ENCODE measurements around the gene GRAMD1A. TPM values are rescaled to one million over a fixed set of nuclear protein-coding genes. Genes with fewer than 3 reads are reported as not detected.

Gene GRAMD1A
- total and polyA plus RNA-seq, 9 of the 15 experiments (the other 6 are each of a cell fraction or from before 2014, with no cell fraction given) = 1.4 to 63.8 (median 38.5) TPM

DNA sequence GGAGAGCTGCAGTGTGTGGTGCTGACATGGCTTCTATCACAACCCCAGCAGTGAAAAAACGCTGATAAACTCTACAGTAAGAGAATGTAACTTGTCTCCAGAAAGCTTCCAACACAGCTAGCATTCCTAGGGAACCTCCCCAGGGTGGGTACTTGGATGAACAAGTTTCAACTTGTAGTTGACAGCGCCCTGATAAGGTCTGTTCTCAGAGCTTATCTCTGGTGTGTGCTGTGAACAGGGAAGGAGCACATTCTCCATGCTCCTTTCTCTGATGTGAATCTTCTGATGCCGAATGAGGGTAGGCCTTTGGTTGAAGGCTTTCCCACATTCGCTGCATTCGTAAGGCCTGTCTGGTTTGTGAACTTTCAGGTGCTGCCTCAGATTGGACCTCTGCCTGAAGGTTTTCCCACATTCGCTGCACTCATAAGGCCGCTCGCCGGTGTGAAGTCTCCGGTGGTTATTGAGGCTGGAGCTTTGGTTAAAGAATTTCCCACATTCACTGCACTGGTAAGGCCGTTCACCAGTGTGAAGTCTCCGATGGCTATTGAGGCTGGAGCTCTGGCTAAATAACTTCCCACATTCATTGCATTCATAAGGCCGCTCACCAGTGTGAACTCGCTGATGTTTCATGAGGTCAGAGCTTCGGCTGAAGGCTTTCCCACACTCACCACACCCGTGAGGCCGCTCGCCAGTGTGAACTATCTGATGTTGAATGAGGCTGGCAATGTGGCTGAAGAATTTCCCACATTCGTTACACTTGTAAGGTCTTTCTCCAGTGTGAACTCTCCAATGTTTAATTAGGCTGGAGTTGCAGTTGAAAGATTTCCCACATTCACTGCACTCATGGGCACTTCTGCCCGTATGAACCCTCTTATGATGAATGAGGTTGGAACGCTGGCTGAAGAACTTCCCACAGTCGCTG, 42.0 kb upstream of the GRAMD1A start:
- POLR2A ChIA-PET = no interaction called here
- H3K36me3 ChIP-seq (ENCODE audit: control insufficient read depth, insufficient read depth, low read length) = peaks cover 71% of the 10 kb centered on the region
- H3K4me1 ChIP-seq (replicated peaks in 1 of 2; ENCODE audit: control insufficient read depth in 2 of 2, insufficient read depth in 2 of 2, low read length in 2 of 2) = peaks cover 12 to 15% of the 10 kb centered on the region in 2 experiments; a peak in 4 of 5 replicates
- no peak overlapping the region for H2AFZ ChIP-seq (ENCODE audit: low read depth, low read length)
- H4K20me1 ChIP-seq (replicated peaks; ENCODE audit: control insufficient read depth, insufficient read depth, low read length) = no peaks in the 10 kb centered on the region
- H3K27ac ChIP-seq (ENCODE audit: extremely low read depth, low read depth, low read length) = no peak overlapping the region
- 87% methylated on average over 22 of the region's 22 CpGs for WGBS (ENCODE audit: insufficient coverage, low coverage, missing lambda C conversion rate)
- H3K79me2 ChIP-seq (ENCODE audit: control insufficient read depth, insufficient read depth, low read length) = peaks cover 38% of the 10 kb centered on the region
- no peak overlapping the region for H3K4me3 ChIP-seq
- no peak overlapping the region; the same call in 1 of the 2 replicates for H3K4me2 ChIP-seq (ENCODE audit: insufficient read depth, low read length)
- H3K9ac ChIP-seq (ENCODE audit: insufficient read depth in 1 of 2, low read depth in 2 of 2, low read length in 2 of 2) = no peak overlapping the region
- ATAC-seq (no peak), FAIRE-seq (no peak), DNase-seq (ENCODE audit: extremely low read depth in 1 of 4, low spot score in 3 of 4) (no peak)
- CTCF ChIA-PET (ENCODE audit: low intra/inter-chr PET ratio) = no interaction called here
- intact Hi-C loops (cut with micrococcal nuclease) = no loop called here
- peaks cover 69% of the 10 kb centered on the region for H3K9me3 ChIP-seq (replicated peaks; ENCODE audit: control insufficient read depth, insufficient read depth, low read depth, low read length)
- BruUV-seq (replicated peaks) = TSS peak; percentile 13
- H3K9me1 ChIP-seq (ENCODE audit: control insufficient read depth, insufficient read depth, low read length) = no peaks in the 10 kb centered on the region
- in situ Hi-C loops (cut with MboI) = no loop called here
- no peaks in the 10 kb centered on the region for H3K27me3 ChIP-seq (ENCODE audit: control insufficient read depth in 2 of 2, insufficient read depth in 2 of 2, low read length in 2 of 2)
- 0 out of 2 replicates have a peak, but pooled peaks have one; percentile 34 for TF ChIP-seq POLR2G (IDR thresholded peaks at IDR 0.05; ENCODE audit: low read depth, low read length)
- TF ChIP-seq TRIM24 (IDR thresholded peaks at IDR 0.05) = peak in 1 of 2 experiments; percentile 55; a peak in 2 of 4 replicates
- peak; percentile 64 for TF ChIP-seq CBX1 (IDR thresholded peaks at IDR 0.05; ENCODE audit: low read depth)
- 0 out of 2 replicates have a peak, but pooled peaks have one; percentile 11 for TF ChIP-seq EP400 (IDR thresholded peaks at IDR 0.05)
- no peak for TF ChIP-seq TSC22D4 (tag; IDR thresholded peaks at IDR 0.05)
- peak; percentile 71 for TF ChIP-seq XRCC3 (IDR thresholded peaks at IDR 0.05)
- TF ChIP-seq BDP1 (IDR thresholded peaks at IDR 0.05; ENCODE audit: insufficient read depth, insufficient read length) = no peak
- TF ChIP-seq RBFOX2 (IDR thresholded peaks at IDR 0.05; ENCODE audit: low read depth, low read length) = peak; percentile 62
- no peak for TF ChIP-seq SLC30A9 (CRISPR knock-in tag; IDR thresholded peaks at IDR 0.05)
- TF ChIP-seq, protein P1, sequence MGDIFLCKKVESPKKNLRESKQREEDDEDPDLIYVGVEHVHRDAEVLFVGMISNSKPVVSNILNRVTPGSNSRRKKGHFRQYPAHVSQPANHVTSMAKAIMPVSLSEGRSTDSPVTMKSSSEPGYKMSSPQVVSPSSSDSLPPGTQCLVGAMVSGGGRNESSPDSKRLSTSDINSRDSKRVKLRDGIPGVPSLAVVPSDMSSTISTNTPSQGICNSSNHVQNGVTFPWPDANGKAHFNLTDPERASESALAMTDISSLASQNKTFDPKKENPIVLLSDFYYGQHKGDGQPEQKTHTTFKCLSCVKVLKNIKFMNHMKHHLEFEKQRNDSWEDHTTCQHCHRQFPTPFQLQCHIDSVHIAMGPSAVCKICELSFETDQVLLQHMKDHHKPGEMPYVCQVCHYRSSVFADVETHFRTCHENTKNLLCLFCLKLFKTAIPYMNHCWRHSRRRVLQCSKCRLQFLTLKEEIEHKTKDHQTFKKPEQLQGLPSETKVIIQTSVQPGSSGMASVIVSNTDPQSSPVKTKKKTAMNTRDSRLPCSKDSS (IDR thresholded peaks at IDR 0.05; ENCODE audit: low read depth, partially characterized antibody) = peak; percentile 93
- peak; percentile 35; the same call in 1 of the 2 replicates for TF ChIP-seq NCOA1 (IDR thresholded peaks at IDR 0.05; ENCODE audit: low read depth)
- TF ChIP-seq POLR2A (conservative IDR thresholded peaks at IDR 0.05) = peak; percentile 57; the same call in 1 of the 2 replicates
- TF ChIP-seq CBX3 (IDR thresholded peaks at IDR 0.05; ENCODE audit: borderline replicate concordance in 1 of 2, low read length in 2 of 2) = peak in 1 of 2 experiments; percentile 93; a peak in 2 of 3 replicates
- no peak for TF ChIP-seq ZZZ3 (IDR thresholded peaks at IDR 0.05)
- TF ChIP-seq, protein P2, sequence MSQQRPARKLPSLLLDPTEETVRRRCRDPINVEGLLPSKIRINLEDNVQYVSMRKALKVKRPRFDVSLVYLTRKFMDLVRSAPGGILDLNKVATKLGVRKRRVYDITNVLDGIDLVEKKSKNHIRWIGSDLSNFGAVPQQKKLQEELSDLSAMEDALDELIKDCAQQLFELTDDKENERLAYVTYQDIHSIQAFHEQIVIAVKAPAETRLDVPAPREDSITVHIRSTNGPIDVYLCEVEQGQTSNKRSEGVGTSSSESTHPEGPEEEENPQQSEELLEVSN (IDR thresholded peaks at IDR 0.05; ENCODE audit: borderline replicate concordance in 1 of 2, extremely low read depth in 1 of 2, insufficient read depth in 1 of 2, insufficient read length in 1 of 2, low read depth in 1 of 2, low read length in 1 of 2, poor library complexity in 1 of 2, severe bottlenecking in 1 of 2) = peak in 1 of 2 experiments; percentile 6
- TF ChIP-seq RBM25 (IDR thresholded peaks at IDR 0.05; ENCODE audit: low read depth, low read length, severe bottlenecking) = peak; percentile 67
- TF ChIP-seq, protein P3, sequence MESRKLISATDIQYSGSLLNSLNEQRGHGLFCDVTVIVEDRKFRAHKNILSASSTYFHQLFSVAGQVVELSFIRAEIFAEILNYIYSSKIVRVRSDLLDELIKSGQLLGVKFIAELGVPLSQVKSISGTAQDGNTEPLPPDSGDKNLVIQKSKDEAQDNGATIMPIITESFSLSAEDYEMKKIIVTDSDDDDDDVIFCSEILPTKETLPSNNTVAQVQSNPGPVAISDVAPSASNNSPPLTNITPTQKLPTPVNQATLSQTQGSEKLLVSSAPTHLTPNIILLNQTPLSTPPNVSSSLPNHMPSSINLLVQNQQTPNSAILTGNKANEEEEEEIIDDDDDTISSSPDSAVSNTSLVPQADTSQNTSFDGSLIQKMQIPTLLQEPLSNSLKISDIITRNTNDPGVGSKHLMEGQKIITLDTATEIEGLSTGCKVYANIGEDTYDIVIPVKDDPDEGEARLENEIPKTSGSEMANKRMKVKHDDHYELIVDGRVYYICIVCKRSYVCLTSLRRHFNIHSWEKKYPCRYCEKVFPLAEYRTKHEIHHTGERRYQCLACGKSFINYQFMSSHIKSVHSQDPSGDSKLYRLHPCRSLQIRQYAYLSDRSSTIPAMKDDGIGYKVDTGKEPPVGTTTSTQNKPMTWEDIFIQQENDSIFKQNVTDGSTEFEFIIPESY (CRISPR knock-in tag; IDR thresholded peaks at IDR 0.05) = peak; percentile 57
- peak; percentile 92 for TF ChIP-seq TRIM28 (IDR thresholded peaks at IDR 0.05)
